Bladder microvascular endothelial cell (primary cell): Measurements from ENCODE around the gene PSG4. TPM values are rescaled to one million over a fixed set of nuclear protein-coding genes. Genes with fewer than 3 reads are reported as not detected.

Source experiments
- total RNA-seq: library from RNA; depleted of rRNA; stranded (reverse); fragments of >200 nt; gene quantifications from 2 replicates; pipeline ENCODE4 v1.2.3, GENCODE V29; 2014

PSG4 gene
- 0.65 TPM in 1 of 2 replicates, not detected in the other for total RNA-seq

GRCh38 chr19:43205471-43206105, at the start of gene PSG4:
Gene PSG4 (minus strand): TSS chr19:43205638. CDS start chr19:43205536, 102 bp downstream.

GRCh38 chr19:43186311-43186935, 19.0 kb downstream of the PSG4 start, which contains the start of gene PSG5:
Gene PSG5 (minus strand): TSS chr19:43186536. CDS start chr19:43186405, 131 bp downstream.

Other genes starting within 250 kb of the PSG4 start
- gene PSG11, start 179.2 kb downstream of the PSG4 start, total RNA-seq, result not detected in 2 replicates
- gene PSG2, start 122.9 kb downstream of the PSG4 start, total RNA-seq, result not detected in 2 replicates
- gene PSG5, start 19.1 kb downstream of the PSG4 start, total RNA-seq, result not detected in 2 replicates
- 0.06 TPM in 1 of 2 replicates, not detected in the other for gene PSG9, start 63.9 kb upstream of the PSG4 start, total RNA-seq
- gene CD177, start 148.0 kb upstream of the PSG4 start, total RNA-seq, result under 0.01 and 0.69 TPM in 2 replicates
- gene TEX101, start 209.3 kb upstream of the PSG4 start, total RNA-seq, result not detected in 2 replicates